Panc1 (cell line): Measurements from ENCODE around the gene CREB1. TPM values are rescaled to one million over a fixed set of nuclear protein-coding genes. Genes with fewer than 3 reads are reported as not detected.

Source experiments
- ATAC-seq: fragments of 200-7000 bp; cut with Tn5 transposase; 2 replicates; pipeline ENCODE4 v1.9.1; 2020; ENCODE audit warnings: mild to moderate bottlenecking, moderate library complexity
- BruUV-seq: library from RNA; stranded (reverse); fragments of 400-500 nt; replicated peaks from 2 replicates; lab custom pipeline; 2021; lab: Mats Ljungman, UMichigan
- CTCF ChIA-PET: fragments of 300-600 bp; sonication (Branson Sonifier 250); formaldehyde crosslinking; loops from one replicate; lab custom pipeline; 2022; ENCODE audit warnings: antibody characterized with exemption; lab: Charles Lee
- POLR2A ChIA-PET: fragments of 300-600 bp; sonication (Branson Sonifier 250); formaldehyde crosslinking; loops from one replicate; lab custom pipeline; 2022; ENCODE audit warnings: antibody characterized with exemption; lab: Charles Lee
- DNase-seq: peaks from one replicate; pipeline ENCODE4 v3.0.0-alpha.2; 2010; ENCODE audit warnings: low read depth, low spot score
- H3K27ac ChIP-seq: 2 replicates; pipeline ENCODE4 v1.5.1; 2011; ENCODE audit warnings: mild to moderate bottlenecking, low read length, inconsistent platforms
- H3K27me3 ChIP-seq: fragments of 200-500 bp; sonication (Bioruptor generic); 2 replicates; pipeline ENCODE4 v1.6.0; 2014; ENCODE audit warnings: low read length, inconsistent platforms; ENCODE audit not compliant: control insufficient read depth, insufficient read depth
- H3K36me3 ChIP-seq: fragments of 200-500 bp; sonication (Bioruptor generic); 2 replicates; pipeline ENCODE4 v1.5.1; 2014; ENCODE audit warnings: inconsistent platforms, mild to moderate bottlenecking, low read length, moderate library complexity; ENCODE audit not compliant: control insufficient read depth, insufficient read depth
- H3K4me1 ChIP-seq: 2 replicates; pipeline ENCODE4 v1.5.1; 2011; ENCODE audit warnings: inconsistent platforms, mild to moderate bottlenecking, low read length, moderate library complexity; ENCODE audit not compliant: control insufficient read depth, insufficient read depth
- H3K4me3 ChIP-seq, 2 experiments: 2 replicates each; pipeline ENCODE4 v1.5.1; 2011 to 2012; ENCODE audit warnings: low read depth in 2 of 2, low read length in 2 of 2, mild to moderate bottlenecking in 2 of 2, inconsistent platforms in 1 of 2, moderate library complexity in 1 of 2
- H3K9me3 ChIP-seq: fragments of 200-500 bp; sonication (Bioruptor generic); 2 replicates; pipeline ENCODE4 v1.5.1; 2014; ENCODE audit warnings: low read depth, mild to moderate bottlenecking, inconsistent platforms, low read length, moderate library complexity; ENCODE audit not compliant: control insufficient read depth, insufficient read depth
- CTCF ChIP-seq: fragments of 450-650 bp; IDR thresholded peaks from 2 replicates; pipeline ENCODE4 v1.5.1; 2017; ENCODE audit warnings: mild to moderate bottlenecking
- POLR2AphosphoS5 ChIP-seq: IDR thresholded peaks from 2 replicates; pipeline ENCODE4 v1.6.1; 2012; ENCODE audit warnings: mild to moderate bottlenecking, low read depth, low read length, moderate library complexity
- REST ChIP-seq, 2 experiments: IDR thresholded peaks; 2 replicates each; pipeline ENCODE4 v1.6.1; 2011 to 2012; ENCODE audit warnings: low read depth in 2 of 2, control low read depth in 1 of 2, low read length in 1 of 2, mild to moderate bottlenecking in 1 of 2, moderate library complexity in 1 of 2; ENCODE audit not compliant: insufficient read depth in 1 of 2
- SIN3A ChIP-seq: IDR thresholded peaks from 2 replicates; pipeline ENCODE4 v1.6.1; 2012; ENCODE audit warnings: low read depth, mild to moderate bottlenecking, low read length, moderate library complexity, borderline replicate concordance; ENCODE audit not compliant: insufficient read depth
- TCF7L2 ChIP-seq: IDR thresholded peaks from 2 replicates; pipeline ENCODE4 v1.6.1; 2011; ENCODE audit warnings: mild to moderate bottlenecking, low read depth, low read length, inconsistent platforms
- in situ Hi-C: cut with HindIII; loops from 2 replicates; pipeline ENCODE4 v1.10.0; 2016; ENCODE audit warnings: low sequenced_read_pairs, low pct_unique_long_range_greater_than_20kb
- intact Hi-C: fragments of 100-400 bp; cut with micrococcal nuclease; formaldehyde crosslinking; loops from one replicate; pipeline ENCODE4 v1.10.0; 2022; ENCODE audit not compliant: unreplicated experiment
- total RNA-seq: library from RNA; stranded (reverse); gene quantifications from one replicate; pipeline ENCODE4 v1.2.1, GENCODE V29; 2021; ENCODE audit not compliant: unreplicated experiment

The CREB1 gene
- total RNA-seq, 1 experiment from 2014 or later: 31.1 TPM

GRCh38 chr2:207514451-207514850 is 15.3 kb upstream of the CREB1 start:
- Histone ChIP-seq H3K9me3 (no peaks in the 10 kb centered on the region), H3K4me3 (no peak overlapping the region), H3K27me3 (no peaks in the 10 kb centered on the region), H3K4me1 (peaks cover 6% of the 10 kb centered on the region; the same call in 1 of the 2 replicates), H3K27ac (no peak overlapping the region), H3K36me3 (no peaks in the 10 kb centered on the region)
- CTCF ChIA-PET: no interaction called here
- intact Hi-C loops: no loop called here
- no TSS peak for BruUV-seq
- in situ Hi-C loops: no loop called here
- DNase-seq (no peak), ATAC-seq (no peak)
- TF ChIP-seq POLR2AphosphoS5 (no peak), TCF7L2 (no peak), SIN3A (no peak), CTCF (no peak), REST (IDR thresholded peaks at IDR 0.05; ENCODE audit: insufficient read depth in 1 of 2, low read depth in 2 of 2, low read length in 1 of 2) (no peak)
- POLR2A ChIA-PET: no interaction called here

GRCh38 chr2:207515671-207516070 is 14.1 kb upstream of the CREB1 start:
- CTCF ChIA-PET: no interaction called here
- ATAC-seq (no peak), DNase-seq (no peak)
- POLR2A ChIA-PET: no interaction called here
- Histone ChIP-seq H3K9me3 (no peaks in the 10 kb centered on the region), H3K27me3 (no peaks in the 10 kb centered on the region), H3K4me1 (peaks cover 6% of the 10 kb centered on the region; the same call in 1 of the 2 replicates), H3K36me3 (no peaks in the 10 kb centered on the region), H3K27ac (no peak overlapping the region), H3K4me3 (no peak overlapping the region)
- BruUV-seq: no TSS peak
- intact Hi-C loops (no loop called here), in situ Hi-C loops (no loop called here)
- TF ChIP-seq TCF7L2: no peak
- no peak for TF ChIP-seq REST (IDR thresholded peaks at IDR 0.05; ENCODE audit: insufficient read depth in 1 of 2, low read depth in 2 of 2, low read length in 1 of 2)
- no peak for TF ChIP-seq CTCF
- TF ChIP-seq SIN3A: no peak
- no peak for TF ChIP-seq POLR2AphosphoS5
